HEK293 (cell line): ENCODE data around the gene GARIN5B.
A peak's percentile ranks its signal among the peaks of the same experiment; 100 is the strongest.

Experiments
- CTCF ChIA-PET: fragments of 350-600 bp; formaldehyde crosslinking; extraction: SDS; loops from one replicate; lab custom pipeline; 2021; ENCODE audit warnings: antibody characterized with exemption; lab: Yijun Ruan, JAX
- POLR2A ChIA-PET: fragments of 300-600 bp; formaldehyde crosslinking; extraction: SDS; loops from one replicate; lab custom pipeline; 2020; ENCODE audit warnings: antibody characterized with exemption, inconsistent platforms; lab: Yijun Ruan, JAX
- H3K27ac ChIP-seq: fragments of 200-500 bp; sonication (Bioruptor generic); 2 replicates; pipeline ENCODE4 v1.5.1; 2014; ENCODE audit warnings: low read depth, low read length, control low read depth, inconsistent platforms; ENCODE audit errors: extremely low read depth
- H3K36me3 ChIP-seq, 2 experiments: fragments of 200-500 bp in 1 of 2; sonication (Bioruptor generic) in 1 of 2; 1 replicate in 1 of 2; 2 replicates in 1 of 2; pipeline ENCODE4 v1.5.1; 2014 to 2017; ENCODE audit warnings: inconsistent platforms in 2 of 2, low read length in 2 of 2; ENCODE audit not compliant: control insufficient read depth in 2 of 2, insufficient read depth in 1 of 2
- H3K4me1 ChIP-seq: fragments of 200-500 bp; sonication (Bioruptor generic); 2 replicates; pipeline ENCODE4 v1.5.1; 2014; ENCODE audit warnings: mild to moderate bottlenecking, low read length, inconsistent platforms; ENCODE audit not compliant: control insufficient read depth, insufficient read depth
- H3K4me3 ChIP-seq: 2 replicates; pipeline ENCODE4 v1.5.1; 2011; ENCODE audit warnings: low read depth, mild to moderate bottlenecking, control low read depth, low read length, moderate library complexity
- H3K9me3 ChIP-seq: fragments of 200-500 bp; sonication (Bioruptor generic); 2 replicates; pipeline ENCODE4 v1.5.1; 2014; ENCODE audit warnings: low read depth, low read length, inconsistent platforms; ENCODE audit not compliant: control insufficient read depth, insufficient read depth
- HOXC10 ChIP-seq: sonication (generic); formaldehyde crosslinking; IDR thresholded peaks from 2 replicates; pipeline ENCODE4 v1.8.1; 2023; ENCODE audit warnings: mild to moderate bottlenecking, missing genetic modification reagents
- MYNN ChIP-seq: fragments of 450-650 bp; formaldehyde crosslinking; IDR thresholded peaks from 2 replicates; pipeline ENCODE4 v1.5.1; 2016; ENCODE audit warnings: missing biosample characterization, missing genetic modification characterization, borderline replicate concordance
- REPIN1 ChIP-seq: fragments of 450-650 bp; formaldehyde crosslinking; IDR thresholded peaks from 2 replicates; pipeline ENCODE4 v1.5.1; 2017; ENCODE audit warnings: missing biosample characterization, missing genetic modification characterization, low read depth
- SCRT1 ChIP-seq: fragments of 450-650 bp; formaldehyde crosslinking; IDR thresholded peaks from 2 replicates; pipeline ENCODE4 v1.5.1; 2016; ENCODE audit warnings: missing biosample characterization, missing genetic modification characterization, borderline replicate concordance
- ZBTB20 ChIP-seq: fragments of 450-650 bp; formaldehyde crosslinking; IDR thresholded peaks from 2 replicates; pipeline ENCODE4 v1.5.1; 2016; ENCODE audit warnings: missing biosample characterization, missing genetic modification characterization
- ZNF112 ChIP-seq: fragments of 450-650 bp; formaldehyde crosslinking; IDR thresholded peaks from 2 replicates; pipeline ENCODE4 v1.5.0; 2017; ENCODE audit warnings: missing biosample characterization, missing genetic modification characterization
- ZNF311 ChIP-seq: fragments of 450-650 bp; formaldehyde crosslinking; IDR thresholded peaks from 2 replicates; pipeline ENCODE4 v1.5.1; 2017; ENCODE audit warnings: missing biosample characterization, missing genetic modification characterization, borderline replicate concordance
- ZNF561 ChIP-seq: fragments of 450-650 bp; IDR thresholded peaks from 2 replicates; pipeline ENCODE4 v1.5.1; 2018; ENCODE audit warnings: missing biosample characterization, missing genetic modification characterization, borderline replicate concordance
- ZNF623 ChIP-seq: fragments of 450-650 bp; formaldehyde crosslinking; IDR thresholded peaks from 2 replicates; pipeline ENCODE4 v1.5.1; 2016; ENCODE audit warnings: missing biosample characterization, missing genetic modification characterization
- TF ChIP-seq, protein P1 (sequence below): fragments of 450-650 bp; formaldehyde crosslinking; IDR thresholded peaks from 2 replicates; pipeline ENCODE4 v1.5.1; 2016; ENCODE audit warnings: missing biosample characterization, missing genetic modification characterization
- TF ChIP-seq, protein P2 (sequence below): fragments of 450-650 bp; formaldehyde crosslinking; IDR thresholded peaks from 2 replicates; pipeline ENCODE4 v1.5.1; 2016; ENCODE audit warnings: missing biosample characterization, missing genetic modification characterization
- TF ChIP-seq, protein P3 (sequence below): fragments of 450-650 bp; formaldehyde crosslinking; IDR thresholded peaks from 2 replicates; pipeline ENCODE4 v1.5.0; 2017; ENCODE audit warnings: missing biosample characterization, missing genetic modification characterization, borderline replicate concordance
- TF ChIP-seq, protein P4 (sequence below): fragments of 450-650 bp; formaldehyde crosslinking; IDR thresholded peaks from 2 replicates; pipeline ENCODE4; 2016; ENCODE audit warnings: missing biosample characterization, missing genetic modification characterization

Gene GARIN5B

DNA sequence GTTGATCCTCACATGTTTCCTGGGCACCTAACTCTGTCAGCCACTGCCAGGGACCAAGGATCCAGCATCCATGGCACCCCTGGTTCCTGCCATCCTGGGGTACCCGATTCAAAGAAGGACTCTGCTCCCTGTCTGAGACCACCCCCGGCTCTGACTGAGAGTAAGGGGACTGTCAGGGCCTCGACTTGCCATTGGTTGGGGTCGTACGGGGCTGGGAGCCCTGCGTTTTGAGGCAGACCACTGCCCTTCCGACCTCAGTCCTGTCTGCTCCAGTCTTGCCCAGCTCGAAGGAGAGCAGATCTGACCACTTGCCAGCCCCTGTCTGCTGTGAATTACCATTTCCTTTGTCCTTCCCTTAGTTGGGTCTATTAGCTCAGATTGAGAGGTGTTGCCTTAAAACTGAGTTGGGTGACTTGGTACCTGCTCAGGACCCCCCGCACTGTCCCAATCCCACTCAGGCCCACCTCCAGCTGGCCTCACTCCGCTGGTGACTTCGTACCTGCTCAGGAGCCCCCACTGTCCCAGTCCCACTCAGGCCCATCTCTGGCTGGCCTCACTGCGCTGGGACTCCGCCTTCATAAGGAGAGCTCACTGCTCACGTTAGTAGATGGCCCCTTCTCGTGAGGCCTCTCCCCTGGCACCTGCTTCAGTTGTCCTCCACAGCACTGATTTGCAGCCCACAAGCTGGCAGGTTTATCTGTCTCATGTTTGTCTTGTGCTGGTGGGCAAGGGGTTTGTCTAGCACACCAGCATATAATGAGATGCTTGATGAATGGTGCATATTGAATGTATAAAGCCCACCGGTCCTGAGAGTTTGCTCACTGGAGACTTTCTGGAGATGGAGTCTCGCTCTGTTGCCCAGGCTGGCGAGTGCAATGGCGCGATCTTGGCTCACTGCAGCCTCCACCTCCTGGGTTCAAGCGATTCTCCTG lies 26.6 kb upstream of the GARIN5B start:
- CTCF ChIA-PET = interaction anchor here (1.0 to 4.4 kb wide), 6 partner anchors 51 to 248 kb away, joined by 3 to 20 read pairs (median 4); no protein-coding TSS in a partner anchor
- H3K4me1 ChIP-seq = peaks cover 29% of the 10 kb centered on the region
- no peak overlapping the region for H3K4me3 ChIP-seq
- peaks cover 8 to 59% of the 10 kb centered on the region in 2 experiments for H3K36me3 ChIP-seq
- TF ChIP-seq, protein P1, sequence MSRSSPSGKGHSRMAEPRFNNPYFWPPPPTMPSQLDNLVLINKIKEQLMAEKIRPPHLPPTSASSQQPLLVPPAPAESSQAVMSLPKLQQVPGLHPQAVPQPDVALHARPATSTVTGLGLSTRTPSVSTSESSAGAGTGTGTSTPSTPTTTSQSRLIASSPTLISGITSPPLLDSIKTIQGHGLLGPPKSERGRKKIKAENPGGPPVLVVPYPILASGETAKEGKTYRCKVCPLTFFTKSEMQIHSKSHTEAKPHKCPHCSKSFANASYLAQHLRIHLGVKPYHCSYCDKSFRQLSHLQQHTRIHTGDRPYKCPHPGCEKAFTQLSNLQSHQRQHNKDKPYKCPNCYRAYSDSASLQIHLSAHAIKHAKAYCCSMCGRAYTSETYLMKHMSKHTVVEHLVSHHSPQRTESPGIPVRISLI (tag by site-specific recombination) = no peak
- TF ChIP-seq, protein P2, sequence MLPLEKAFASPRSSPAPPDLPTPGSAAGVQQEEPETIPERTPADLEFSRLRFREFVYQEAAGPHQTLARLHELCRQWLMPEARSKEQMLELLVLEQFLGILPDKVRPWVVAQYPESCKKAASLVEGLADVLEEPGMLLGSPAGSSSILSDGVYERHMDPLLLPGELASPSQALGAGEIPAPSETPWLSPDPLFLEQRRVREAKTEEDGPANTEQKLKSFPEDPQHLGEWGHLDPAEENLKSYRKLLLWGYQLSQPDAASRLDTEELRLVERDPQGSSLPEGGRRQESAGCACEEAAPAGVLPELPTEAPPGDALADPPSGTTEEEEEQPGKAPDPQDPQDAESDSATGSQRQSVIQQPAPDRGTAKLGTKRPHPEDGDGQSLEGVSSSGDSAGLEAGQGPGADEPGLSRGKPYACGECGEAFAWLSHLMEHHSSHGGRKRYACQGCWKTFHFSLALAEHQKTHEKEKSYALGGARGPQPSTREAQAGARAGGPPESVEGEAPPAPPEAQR = no peak
- TF ChIP-seq REPIN1 (tag by site-specific recombination) = no peak
- no peak for TF ChIP-seq SCRT1 (tag by site-specific recombination)
- TF ChIP-seq, protein P3, sequence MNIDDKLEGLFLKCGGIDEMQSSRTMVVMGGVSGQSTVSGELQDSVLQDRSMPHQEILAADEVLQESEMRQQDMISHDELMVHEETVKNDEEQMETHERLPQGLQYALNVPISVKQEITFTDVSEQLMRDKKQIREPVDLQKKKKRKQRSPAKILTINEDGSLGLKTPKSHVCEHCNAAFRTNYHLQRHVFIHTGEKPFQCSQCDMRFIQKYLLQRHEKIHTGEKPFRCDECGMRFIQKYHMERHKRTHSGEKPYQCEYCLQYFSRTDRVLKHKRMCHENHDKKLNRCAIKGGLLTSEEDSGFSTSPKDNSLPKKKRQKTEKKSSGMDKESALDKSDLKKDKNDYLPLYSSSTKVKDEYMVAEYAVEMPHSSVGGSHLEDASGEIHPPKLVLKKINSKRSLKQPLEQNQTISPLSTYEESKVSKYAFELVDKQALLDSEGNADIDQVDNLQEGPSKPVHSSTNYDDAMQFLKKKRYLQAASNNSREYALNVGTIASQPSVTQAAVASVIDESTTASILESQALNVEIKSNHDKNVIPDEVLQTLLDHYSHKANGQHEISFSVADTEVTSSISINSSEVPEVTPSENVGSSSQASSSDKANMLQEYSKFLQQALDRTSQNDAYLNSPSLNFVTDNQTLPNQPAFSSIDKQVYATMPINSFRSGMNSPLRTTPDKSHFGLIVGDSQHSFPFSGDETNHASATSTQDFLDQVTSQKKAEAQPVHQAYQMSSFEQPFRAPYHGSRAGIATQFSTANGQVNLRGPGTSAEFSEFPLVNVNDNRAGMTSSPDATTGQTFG (tag by site-specific recombination) = no peak
- TF ChIP-seq ZBTB20 (tag by site-specific recombination) = no peak
- TF ChIP-seq MYNN = no peak
- TF ChIP-seq, all 188 proteins: peak for 0
- H3K27ac ChIP-seq = peak overlapping the region; percentile 34; the same call in 1 of the 2 replicates
- POLR2A ChIA-PET = interaction anchor here (0.7 to 7.3 kb wide), 11 partner anchors 10 to 130 kb away, joined by 3 to 78 read pairs (median 7); partner anchors contain the start of genes KMT5C, UBE2S and ZNF628
- H3K9me3 ChIP-seq = no peaks in the 10 kb centered on the region

DNA sequence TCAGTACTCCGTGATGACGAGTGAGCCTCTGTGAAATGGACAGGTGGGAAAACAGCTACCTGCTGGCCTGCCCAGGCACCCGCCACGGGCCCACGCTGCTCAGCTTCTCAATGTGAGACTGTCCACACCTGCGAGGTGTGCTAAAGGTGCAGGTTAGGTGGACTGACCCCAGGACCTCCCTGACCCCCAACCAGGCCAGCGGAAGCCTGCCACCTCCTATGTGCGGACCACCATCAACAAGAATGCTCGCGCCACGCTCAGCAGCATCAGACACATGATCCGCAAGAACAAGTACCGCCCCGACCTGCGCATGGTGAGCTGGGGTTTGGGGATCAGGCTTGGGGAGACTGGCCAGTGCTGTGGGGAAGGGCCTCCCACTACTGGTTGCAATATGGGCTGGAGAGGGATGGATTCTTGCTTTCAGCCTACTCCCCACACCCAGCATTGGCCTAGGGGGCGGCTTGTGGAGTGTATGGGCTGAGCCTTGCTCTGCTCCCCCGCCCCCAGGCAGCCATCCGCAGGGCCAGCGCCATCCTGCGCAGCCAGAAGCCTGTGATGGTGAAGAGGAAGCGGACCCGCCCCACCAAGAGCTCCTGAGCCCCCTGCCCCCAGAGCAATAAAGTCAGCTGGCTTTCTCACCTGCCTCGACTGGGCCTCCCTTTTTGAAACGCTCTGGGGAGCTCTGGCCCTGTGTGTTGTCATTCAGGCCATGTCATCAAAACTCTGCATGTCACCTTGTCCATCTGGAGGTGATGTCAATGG lies 24.9 kb upstream of the GARIN5B start:
- POLR2A ChIA-PET = interaction anchor here (1.0 to 7.3 kb wide), 9 partner anchors 12 to 129 kb away, joined by 3 to 78 read pairs (median 6); partner anchors contain the start of genes HSPBP1, IL11, KMT5C and UBE2S
- H3K9me3 ChIP-seq = no peaks in the 10 kb centered on the region
- TF ChIP-seq ZNF561 (tag by site-specific recombination) (no peak), ZNF623 (tag by site-specific recombination) (no peak), HOXC10 (CRISPR knock-in tag) (peak; percentile 92; the same call in 1 of the 2 replicates), ZNF311 (tag by site-specific recombination) (no peak), ZNF112 (tag by site-specific recombination) (no peak)
- TF ChIP-seq, protein P4, sequence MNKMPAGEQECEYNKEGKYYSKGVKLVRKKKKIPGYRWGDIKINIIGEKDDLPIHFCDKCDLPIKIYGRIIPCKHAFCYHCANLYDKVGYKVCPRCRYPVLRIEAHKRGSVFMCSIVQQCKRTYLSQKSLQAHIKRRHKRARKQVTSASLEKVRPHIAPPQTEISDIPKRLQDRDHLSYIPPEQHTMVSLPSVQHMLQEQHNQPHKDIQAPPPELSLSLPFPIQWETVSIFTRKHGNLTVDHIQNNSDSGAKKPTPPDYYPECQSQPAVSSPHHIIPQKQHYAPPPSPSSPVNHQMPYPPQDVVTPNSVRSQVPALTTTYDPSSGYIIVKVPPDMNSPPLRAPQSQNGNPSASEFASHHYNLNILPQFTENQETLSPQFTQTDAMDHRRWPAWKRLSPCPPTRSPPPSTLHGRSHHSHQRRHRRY (tag by site-specific recombination) = no peak
- TF ChIP-seq, all 188 proteins: peak for 1
- H3K36me3 ChIP-seq = peaks cover 8 to 59% of the 10 kb centered on the region in 2 experiments
- no peak overlapping the region; the same call in 1 of the 2 replicates for H3K4me3 ChIP-seq
- H3K4me1 ChIP-seq = peaks cover 30% of the 10 kb centered on the region
- CTCF ChIA-PET = interaction anchor here (0.7 to 4.4 kb wide), 5 partner anchors 19 to 247 kb away, joined by 3 to 20 read pairs (median 4); partner anchors contain the start of gene ZNF865
- peak overlapping the region; percentile 84 for H3K27ac ChIP-seq
